ENCODE results near the gene ARL1.
"Not testable (repeated sequence)": the region's sequence is repeated elsewhere in the genome, so short reads cannot be mapped to it uniquely, and the experiment has no call there.

Gene ARL1

GRCh38 chr12:101407436-101408345 is at the start of gene ARL1:
Gene ARL1, minus strand, starts transcription at chr12:101407772. Its CDS starts 127 bp downstream, at chr12:101407645.
- peaks cover 0 to 3% of the 10 kb centered on the region in 2 donors for H3K36me3 ChIP-seq (ENCODE audit: control insufficient read depth in 2 of 2, insufficient read depth in 2 of 2, low read length in 2 of 2)
- H3K4me3 ChIP-seq (ENCODE audit: low read length in 2 of 2): peak within 1 kb of the TSS; percentile 94 to 98
- H3K9ac ChIP-seq (ENCODE audit: low read length in 2 of 2): peak within 1 kb of the TSS; percentile 97 to 99
- H3K9me3 ChIP-seq (ENCODE audit: control insufficient read depth in 2 of 2, low read length in 2 of 2): no peaks in the 10 kb centered on the region
- H3K4me1 ChIP-seq (ENCODE audit: control insufficient read depth, insufficient read depth, low read length): peaks cover 9% of the 10 kb centered on the region
- no peaks in the 10 kb centered on the region for H3K27me3 ChIP-seq (ENCODE audit: control insufficient read depth in 1 of 2, insufficient read depth in 2 of 2, low read length in 2 of 2)
- peak within 1 kb of the TSS; percentile 88 for H3K27ac ChIP-seq (ENCODE audit: low read length)

- H3K4me3 ChIP-seq (ENCODE audit: low read length in 2 of 2): no peak overlapping the region
These were observed 48.1 kb upstream of the ARL1 start for GRCh38 chr12:101455685-101456084.

GRCh38 chr12:101441461-101442224 is 34.1 kb upstream of the ARL1 start:
- Histone ChIP-seq H3K36me3 (ENCODE audit: control insufficient read depth in 2 of 2, insufficient read depth in 2 of 2, low read length in 2 of 2) (no peaks in the 10 kb centered on the region), H3K4me1 (ENCODE audit: control insufficient read depth, insufficient read depth, low read length) (no peaks in the 10 kb centered on the region), H3K9ac (ENCODE audit: low read length in 2 of 2) (no peak overlapping the region), H3K9me3 (ENCODE audit: control insufficient read depth in 2 of 2, low read length in 2 of 2) (no peaks in the 10 kb centered on the region), H3K4me3 (ENCODE audit: low read length in 2 of 2) (no peak overlapping the region), H3K27me3 (ENCODE audit: control insufficient read depth in 1 of 2, insufficient read depth in 2 of 2, low read length in 2 of 2) (no peaks in the 10 kb centered on the region), H3K27ac (ENCODE audit: low read length) (no peak overlapping the region)

More at GRCh38 chr12:101455685-101456084, 48.1 kb upstream of the ARL1 start:
- Histone ChIP-seq H3K4me1 (ENCODE audit: control insufficient read depth, insufficient read depth, low read length) (no peaks in the 10 kb centered on the region), H3K27ac (ENCODE audit: low read length) (no peak overlapping the region), H3K9me3 (ENCODE audit: control insufficient read depth in 2 of 2, low read length in 2 of 2) (peaks cover 0 to 3% of the 10 kb centered on the region in 2 donors), H3K36me3 (ENCODE audit: control insufficient read depth in 2 of 2, insufficient read depth in 2 of 2, low read length in 2 of 2) (no peaks in the 10 kb centered on the region), H3K27me3 (ENCODE audit: control insufficient read depth in 1 of 2, insufficient read depth in 2 of 2, low read length in 2 of 2) (no peaks in the 10 kb centered on the region), H3K9ac (ENCODE audit: low read length in 2 of 2) (no peak overlapping the region)

- H3K9ac ChIP-seq (ENCODE audit: low read length in 2 of 2): no peak overlapping the region
- no peak overlapping the region for H3K27ac ChIP-seq (ENCODE audit: low read length)
- H3K27me3 ChIP-seq (ENCODE audit: control insufficient read depth in 1 of 2, insufficient read depth in 2 of 2, low read length in 2 of 2): no peaks in the 10 kb centered on the region
- no peaks in the 10 kb centered on the region for H3K36me3 ChIP-seq (ENCODE audit: control insufficient read depth in 2 of 2, insufficient read depth in 2 of 2, low read length in 2 of 2)
- no peaks in the 10 kb centered on the region for H3K4me1 ChIP-seq (ENCODE audit: control insufficient read depth, insufficient read depth, low read length)
- H3K9me3 ChIP-seq (ENCODE audit: control insufficient read depth in 2 of 2, low read length in 2 of 2): no peaks in the 10 kb centered on the region
- no peak overlapping the region for H3K4me3 ChIP-seq (ENCODE audit: low read length in 2 of 2)
These were observed 31.7 kb upstream of the ARL1 start for GRCh38 chr12:101439236-101439635.

- Histone ChIP-seq H3K4me3 (ENCODE audit: low read length in 2 of 2) (no peak overlapping the region), H3K9ac (ENCODE audit: low read length in 2 of 2) (no peak overlapping the region), H3K9me3 (ENCODE audit: control insufficient read depth in 2 of 2, low read length in 2 of 2) (no peaks in the 10 kb centered on the region), H3K27me3 (ENCODE audit: control insufficient read depth in 1 of 2, insufficient read depth in 2 of 2, low read length in 2 of 2) (no peaks in the 10 kb centered on the region), H3K36me3 (ENCODE audit: control insufficient read depth in 2 of 2, insufficient read depth in 2 of 2, low read length in 2 of 2) (no peaks in the 10 kb centered on the region), H3K4me1 (ENCODE audit: control insufficient read depth, insufficient read depth, low read length) (no peaks in the 10 kb centered on the region), H3K27ac (ENCODE audit: low read length) (no peak overlapping the region)
These were observed 28.6 kb upstream of the ARL1 start for GRCh38 chr12:101436136-101436535.

- Histone ChIP-seq H3K4me1 (ENCODE audit: control insufficient read depth, insufficient read depth, low read length) (no peaks in the 10 kb centered on the region), H3K36me3 (ENCODE audit: control insufficient read depth in 2 of 2, insufficient read depth in 2 of 2, low read length in 2 of 2) (no peaks in the 10 kb centered on the region), H3K4me3 (ENCODE audit: low read length in 2 of 2) (no peak overlapping the region), H3K9ac (ENCODE audit: low read length in 2 of 2) (no peak overlapping the region), H3K9me3 (ENCODE audit: control insufficient read depth in 2 of 2, low read length in 2 of 2) (no peaks in the 10 kb centered on the region), H3K27me3 (ENCODE audit: control insufficient read depth in 1 of 2, insufficient read depth in 2 of 2, low read length in 2 of 2) (no peaks in the 10 kb centered on the region), H3K27ac (ENCODE audit: low read length) (no peak overlapping the region)
These were observed 22.9 kb upstream of the ARL1 start for GRCh38 chr12:101430456-101430855.

- Histone ChIP-seq H3K36me3 (ENCODE audit: control insufficient read depth in 2 of 2, insufficient read depth in 2 of 2, low read length in 2 of 2) (no peaks in the 10 kb centered on the region), H3K9ac (ENCODE audit: low read length in 2 of 2) (no peak overlapping the region), H3K27ac (ENCODE audit: low read length) (no peak overlapping the region), H3K9me3 (ENCODE audit: control insufficient read depth in 2 of 2, low read length in 2 of 2) (no peaks in the 10 kb centered on the region), H3K4me1 (ENCODE audit: control insufficient read depth, insufficient read depth, low read length) (no peaks in the 10 kb centered on the region), H3K4me3 (ENCODE audit: low read length in 2 of 2) (no peak overlapping the region), H3K27me3 (ENCODE audit: control insufficient read depth in 1 of 2, insufficient read depth in 2 of 2, low read length in 2 of 2) (no peaks in the 10 kb centered on the region)
These were observed 17.0 kb upstream of the ARL1 start for GRCh38 chr12:101424620-101425019.

GRCh38 chr12:101422066-101422465 is 14.5 kb upstream of the ARL1 start:
- H3K9me3 ChIP-seq (ENCODE audit: control insufficient read depth in 2 of 2, low read length in 2 of 2); H3K36me3 ChIP-seq (ENCODE audit: control insufficient read depth in 2 of 2, insufficient read depth in 2 of 2, low read length in 2 of 2): not testable (repeated sequence)

GRCh38 chr12:101415228-101415627 is 7.7 kb upstream of the ARL1 start:
- H3K27me3 ChIP-seq (ENCODE audit: control insufficient read depth in 1 of 2, insufficient read depth in 2 of 2, low read length in 2 of 2): no peaks in the 10 kb centered on the region
- no peaks in the 10 kb centered on the region for H3K9me3 ChIP-seq (ENCODE audit: control insufficient read depth in 2 of 2, low read length in 2 of 2)
- no peaks in the 10 kb centered on the region for H3K36me3 ChIP-seq (ENCODE audit: control insufficient read depth in 2 of 2, insufficient read depth in 2 of 2, low read length in 2 of 2)

More at GRCh38 chr12:101422066-101422465, 14.5 kb upstream of the ARL1 start:
- H3K9ac ChIP-seq (ENCODE audit: low read length in 2 of 2); H3K27ac ChIP-seq (ENCODE audit: low read length); H3K4me1 ChIP-seq (ENCODE audit: control insufficient read depth, insufficient read depth, low read length); H3K27me3 ChIP-seq (ENCODE audit: control insufficient read depth in 1 of 2, insufficient read depth in 2 of 2, low read length in 2 of 2); H3K4me3 ChIP-seq (ENCODE audit: low read length in 2 of 2): not testable (repeated sequence)

GRCh38 chr12:101414533-101415119 is 7.1 kb upstream of the ARL1 start:
- Histone ChIP-seq H3K9ac (ENCODE audit: low read length in 2 of 2) (no peak overlapping the region), H3K27me3 (ENCODE audit: control insufficient read depth in 1 of 2, insufficient read depth in 2 of 2, low read length in 2 of 2) (no peaks in the 10 kb centered on the region), H3K9me3 (ENCODE audit: control insufficient read depth in 2 of 2, low read length in 2 of 2) (no peaks in the 10 kb centered on the region), H3K27ac (ENCODE audit: low read length) (no peak overlapping the region), H3K4me1 (ENCODE audit: control insufficient read depth, insufficient read depth, low read length) (no peaks in the 10 kb centered on the region), H3K36me3 (ENCODE audit: control insufficient read depth in 2 of 2, insufficient read depth in 2 of 2, low read length in 2 of 2) (no peaks in the 10 kb centered on the region), H3K4me3 (ENCODE audit: low read length in 2 of 2) (no peak overlapping the region)

More at GRCh38 chr12:101415228-101415627, 7.7 kb upstream of the ARL1 start:
- Histone ChIP-seq H3K4me3 (ENCODE audit: low read length in 2 of 2) (no peak overlapping the region), H3K27ac (ENCODE audit: low read length) (no peak overlapping the region), H3K4me1 (ENCODE audit: control insufficient read depth, insufficient read depth, low read length) (no peaks in the 10 kb centered on the region), H3K9ac (ENCODE audit: low read length in 2 of 2) (no peak overlapping the region)
